HG03558 (cell line): Measurements from ENCODE around the gene ICOS.
A peak's percentile ranks its signal among the peaks of the same experiment; 100 is the strongest.
"Not testable (repeated sequence)": the region's sequence is repeated elsewhere in the genome, so short reads cannot be mapped to it uniquely, and the experiment has no call there.

Experiments used
- ATAC-seq: cut with Tn5 transposase; IDR thresholded peaks from one replicate; pipeline ENCODE4 v1.9.1; 2021; ENCODE audit warnings: moderate number of reproducible peaks; ENCODE audit not compliant: unreplicated experiment; ENCODE audit errors: extremely low read depth

ICOS gene

DNA sequence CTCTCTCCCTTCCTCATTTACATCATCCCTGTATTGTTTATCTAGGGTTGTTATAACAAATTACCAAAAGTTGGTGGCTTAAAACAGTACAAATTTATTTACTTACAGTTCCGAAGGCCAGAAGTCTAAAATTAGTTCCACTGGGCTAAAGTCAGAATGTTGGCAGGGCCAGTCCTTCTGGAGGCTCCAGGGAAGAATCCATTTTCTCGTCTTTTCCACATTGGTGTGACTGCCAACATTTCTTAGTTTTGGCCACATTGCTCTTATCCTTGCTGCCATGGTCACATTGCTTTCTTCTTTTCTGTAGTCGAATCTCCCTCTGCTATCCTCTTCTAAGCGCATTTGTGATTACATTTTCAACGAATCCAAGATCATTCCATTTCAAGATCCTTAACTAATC lies 34.7 kb downstream of the ICOS start:
- no peak for ATAC-seq

DNA sequence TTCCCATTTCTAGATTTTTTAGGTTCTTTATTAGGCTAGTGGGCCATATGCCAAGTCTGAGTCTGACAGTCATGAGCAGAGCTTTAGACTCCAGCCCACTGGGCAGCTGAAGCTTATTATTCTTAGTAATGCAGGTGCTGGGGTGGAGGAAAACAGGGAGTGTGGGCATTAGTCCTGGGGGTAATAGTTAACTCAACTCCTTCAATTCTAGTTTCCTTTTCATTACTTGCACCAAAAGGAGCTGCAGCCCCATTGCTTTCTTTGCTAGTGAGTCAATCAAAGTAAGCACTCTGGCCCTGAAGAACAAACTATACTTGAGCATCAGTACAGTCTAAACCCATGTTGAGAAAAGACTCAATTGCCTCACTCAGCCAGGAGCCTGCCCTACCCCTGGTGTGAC lies 35.5 kb downstream of the ICOS start:
- peak; percentile 41 for ATAC-seq

DNA sequence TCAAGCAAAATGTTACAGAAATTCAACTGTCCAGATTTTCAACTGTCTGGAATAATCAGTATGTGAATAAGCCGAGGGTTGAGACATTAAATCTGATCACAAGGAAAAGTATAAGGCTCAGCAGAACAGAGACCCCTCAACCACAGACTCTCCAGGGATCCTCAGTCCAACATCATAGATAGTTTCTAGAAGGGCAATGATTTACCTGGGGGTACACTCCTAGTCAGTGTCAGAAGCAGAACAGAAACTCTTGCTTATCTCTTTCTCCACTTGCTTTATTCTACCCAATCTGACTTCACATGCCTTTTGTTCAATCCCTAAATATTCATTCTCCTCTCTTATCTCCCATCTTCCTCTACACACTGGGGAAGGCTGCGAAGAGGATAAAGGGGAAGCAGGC lies 36.4 kb downstream of the ICOS start:
- peak; percentile 48 for ATAC-seq

DNA sequence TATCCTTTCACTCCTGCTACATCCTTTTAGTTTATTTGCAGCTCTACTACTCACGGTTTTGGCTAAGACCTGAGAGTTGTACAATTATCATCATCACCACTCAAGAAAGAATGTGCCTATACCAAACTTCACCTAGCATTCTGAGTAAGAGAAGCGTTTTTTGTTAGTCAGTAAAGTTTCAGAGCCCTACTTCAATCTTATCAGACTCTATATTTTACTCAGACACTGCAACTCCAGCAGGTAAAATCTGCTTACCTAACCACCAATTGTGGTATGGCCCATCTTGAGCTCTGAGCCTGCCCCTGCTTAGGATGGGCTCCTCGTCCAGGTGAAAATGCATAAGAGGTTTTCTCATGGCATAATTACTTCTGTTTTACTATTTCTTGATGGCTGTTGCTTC lies 37.1 kb downstream of the ICOS start:
- no peak for ATAC-seq

DNA sequence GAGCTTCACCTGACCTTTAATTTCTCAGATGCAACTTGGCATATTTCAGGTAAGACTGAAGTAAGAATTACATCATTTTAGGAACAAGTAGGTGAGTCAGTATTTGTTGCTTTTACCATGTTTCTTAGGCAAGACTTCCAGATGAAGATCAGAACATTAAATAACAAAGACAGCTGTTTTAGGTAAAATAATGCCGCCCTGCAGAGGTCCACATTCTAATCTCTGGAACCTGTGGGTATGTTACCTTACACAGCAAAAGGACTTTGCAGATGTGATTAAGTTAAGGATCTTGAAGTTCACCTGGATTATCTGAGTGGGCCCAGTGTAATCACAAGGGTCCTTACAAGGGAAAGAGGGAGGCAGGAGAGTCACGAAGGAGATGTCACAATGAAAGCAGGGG lies 39.3 kb downstream of the ICOS start:
- no peak for ATAC-seq

DNA sequence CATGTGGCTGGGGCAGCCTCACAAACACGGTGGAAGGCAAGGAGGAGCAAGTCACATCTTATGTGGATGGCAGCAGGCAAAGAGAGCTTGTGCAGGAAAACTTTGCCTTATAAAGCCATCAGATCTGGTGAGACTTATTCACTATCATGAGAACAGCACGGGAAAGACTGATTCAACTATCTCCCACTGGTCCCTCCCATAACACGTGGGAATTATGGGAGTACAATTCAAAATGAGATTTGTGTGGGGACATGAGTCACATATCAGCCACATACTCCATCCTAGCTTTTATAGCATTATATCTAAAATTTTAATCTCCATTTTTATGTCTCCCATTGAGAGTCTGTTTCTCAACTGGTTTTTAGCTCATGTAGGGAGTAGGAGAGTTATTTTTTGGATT lies 45.7 kb downstream of the ICOS start:
- ATAC-seq, result no peak

DNA sequence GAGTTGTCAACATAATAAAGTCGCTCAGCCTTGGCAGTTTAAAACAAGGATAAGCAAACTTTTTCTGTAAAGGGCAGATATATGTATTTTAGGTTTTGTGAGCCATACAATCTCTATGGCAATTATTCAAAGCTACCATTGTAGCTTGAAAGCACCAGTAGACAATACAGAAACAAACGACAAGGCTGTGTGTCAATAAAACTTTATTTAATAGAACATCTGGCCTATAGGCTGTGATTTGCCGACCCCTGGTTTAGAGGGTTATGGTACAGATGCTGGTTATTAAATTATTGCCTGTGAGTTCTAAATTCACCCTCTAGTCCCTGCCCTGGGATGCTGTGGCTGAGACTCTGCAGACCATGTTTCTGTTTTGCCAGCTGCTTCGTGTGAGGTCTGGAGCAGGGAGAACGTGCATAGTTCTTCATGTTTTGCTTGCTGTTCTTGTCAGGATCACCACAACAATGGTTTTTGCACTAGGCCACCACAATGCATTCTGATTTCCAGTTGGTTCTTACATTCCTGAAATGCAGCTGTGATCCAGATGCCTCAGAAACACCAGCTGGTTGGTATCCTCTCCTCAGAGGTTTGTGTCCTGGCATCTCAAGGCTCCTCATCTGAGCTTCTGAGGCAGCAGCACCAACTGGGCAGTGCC lies 46.6 kb downstream of the ICOS start:
- ATAC-seq, result no peak

DNA sequence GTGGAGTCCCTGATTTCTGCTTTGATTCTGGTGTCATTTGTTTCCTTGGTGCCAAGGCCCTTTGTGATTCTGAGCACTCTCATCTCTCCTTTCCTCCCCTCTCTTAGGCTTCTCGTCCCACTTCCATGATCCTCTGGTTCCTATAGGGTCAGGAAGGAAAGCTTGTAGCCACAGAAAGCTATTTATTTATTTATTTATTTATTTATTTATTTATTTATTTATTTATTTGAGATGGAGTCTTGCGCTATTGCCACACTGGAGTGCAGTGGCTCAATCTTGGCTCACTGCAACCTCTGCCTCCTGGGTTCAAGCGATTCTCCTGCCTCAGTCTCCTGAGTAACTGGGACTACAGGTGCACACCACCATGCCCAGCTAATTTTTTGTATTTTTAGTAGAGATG lies 49.4 kb downstream of the ICOS start:
- not testable (repeated sequence) for ATAC-seq

DNA sequence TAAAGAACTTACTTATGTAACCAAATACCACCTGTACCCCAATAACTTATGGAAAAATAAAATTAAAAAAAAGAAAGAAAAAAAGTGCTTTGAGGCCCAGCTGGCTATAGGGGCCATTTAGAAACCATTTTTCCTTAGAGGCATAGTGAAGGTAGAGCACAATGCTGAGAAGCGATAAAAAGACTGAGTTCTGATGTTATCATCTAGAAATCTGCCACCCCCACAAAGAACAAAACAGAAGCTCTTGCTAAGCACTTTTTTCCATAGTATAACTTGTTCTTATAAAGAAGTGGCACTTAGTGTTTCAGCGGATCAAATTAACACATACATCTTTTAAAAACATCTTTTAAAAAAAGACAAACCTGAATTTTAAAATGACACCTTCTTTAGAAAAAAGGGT lies 51.4 kb downstream of the ICOS start:
- no peak for ATAC-seq

DNA sequence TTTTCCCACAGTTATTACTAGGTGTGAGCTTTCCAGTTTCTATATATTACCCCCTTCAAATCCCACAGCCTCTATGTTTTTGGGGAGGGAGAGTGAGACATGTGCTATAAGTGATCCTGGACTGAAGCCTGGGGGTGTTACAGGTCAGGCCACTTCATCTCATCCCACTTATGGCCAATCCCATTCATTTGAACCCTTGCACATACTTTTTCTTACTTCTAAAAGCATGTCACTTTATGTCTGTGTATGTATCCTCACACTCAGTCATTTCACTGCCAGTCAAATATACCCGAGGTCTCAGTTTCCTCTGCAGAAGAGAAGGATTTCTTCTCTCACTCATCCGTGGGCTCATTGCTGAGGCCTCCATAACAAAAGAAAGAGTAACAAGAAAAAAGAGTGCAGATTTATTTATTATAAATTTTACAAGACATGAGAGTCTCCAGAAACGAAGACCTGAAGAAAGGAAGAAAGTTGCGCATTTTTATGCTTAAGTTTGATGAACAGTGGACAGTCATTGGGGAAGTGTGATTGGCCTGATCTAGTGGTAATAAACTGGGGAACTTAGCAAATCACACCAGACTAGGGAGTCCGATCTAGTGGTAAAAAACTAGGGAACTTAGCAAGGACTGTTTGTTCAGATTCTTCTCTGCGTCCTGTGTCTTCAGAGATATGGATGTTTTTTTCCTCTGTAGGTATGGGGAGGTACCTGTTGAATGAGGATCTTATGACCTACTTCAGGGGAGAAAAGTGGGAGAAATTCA lies 52.1 kb downstream of the ICOS start:
- ATAC-seq, result no peak

DNA sequence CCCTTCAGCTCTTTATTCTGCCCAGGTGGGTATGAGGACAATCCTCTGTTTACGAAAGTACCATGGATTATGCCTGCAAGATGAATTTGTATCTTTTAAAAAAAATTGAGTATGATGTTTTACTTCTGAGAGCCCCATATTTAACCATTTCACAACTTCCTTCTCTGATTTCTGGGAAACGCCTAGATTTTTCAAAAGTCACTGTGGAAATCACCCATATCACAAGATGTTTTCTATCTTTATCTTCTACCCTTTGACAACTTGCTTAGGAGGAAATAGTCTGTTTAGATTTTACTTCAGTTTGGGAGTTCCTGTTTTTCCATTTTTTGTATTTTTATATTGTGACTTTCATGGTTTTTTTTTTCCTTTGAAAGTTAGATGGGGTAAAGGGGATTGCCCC lies 53.0 kb downstream of the ICOS start:
- ATAC-seq, result no peak

DNA sequence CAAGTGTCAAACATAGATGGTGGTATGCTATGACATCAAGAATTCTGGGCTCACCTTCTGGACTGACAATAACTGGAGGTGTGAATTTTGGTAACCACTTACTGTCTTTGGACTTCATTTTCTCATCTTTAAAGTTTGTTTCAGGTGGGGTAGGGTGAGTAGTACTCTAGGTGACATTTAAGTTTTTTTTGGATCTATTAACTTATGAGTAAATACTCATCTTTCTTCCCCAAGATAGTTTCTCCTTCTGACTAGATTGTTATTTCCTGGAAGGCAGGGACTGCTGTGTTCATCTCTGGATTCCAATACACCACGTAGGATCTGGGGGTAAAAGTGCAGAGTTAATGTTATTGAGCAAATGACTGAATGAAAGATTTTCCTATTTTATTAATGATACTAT lies 55.9 kb downstream of the ICOS start:
- no peak for ATAC-seq

DNA sequence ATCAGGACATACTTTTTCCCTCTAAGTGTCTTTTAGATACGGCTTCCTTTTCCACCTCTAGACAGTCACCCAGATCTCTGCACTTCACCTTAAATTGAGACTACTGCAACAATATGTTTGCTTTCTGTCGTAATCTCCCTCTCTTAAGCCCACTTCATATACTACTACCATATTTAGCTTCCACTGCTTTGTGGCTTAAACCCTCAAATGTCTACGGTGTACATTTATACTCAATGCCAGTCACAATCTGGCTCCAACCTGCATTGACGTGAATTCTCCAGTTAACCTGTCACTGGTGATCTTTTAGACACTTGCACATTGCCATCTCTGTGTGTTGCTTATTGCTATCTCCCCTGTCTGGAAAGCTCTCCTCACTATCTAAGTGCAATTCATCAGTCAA lies 56.4 kb downstream of the ICOS start:
- ATAC-seq, result no peak

DNA sequence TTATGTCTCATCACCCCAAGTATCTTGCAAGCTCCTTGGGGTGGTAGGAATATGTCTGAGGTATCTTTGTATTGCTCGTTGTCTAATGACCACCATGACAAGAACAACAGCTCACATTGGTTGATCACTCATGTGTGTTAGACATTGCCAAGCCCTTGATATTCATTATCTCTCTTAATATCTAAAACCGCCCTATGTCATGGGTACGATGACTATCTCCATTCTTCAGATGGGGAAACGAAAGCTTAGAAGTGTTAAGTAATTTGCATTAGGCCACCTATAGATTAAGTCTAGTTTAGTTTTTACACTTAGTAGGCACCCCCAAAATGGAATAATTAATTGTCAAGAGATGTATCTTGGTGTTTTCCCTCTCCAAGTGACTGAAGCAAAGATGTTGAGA lies 57.0 kb downstream of the ICOS start:
- ATAC-seq, result no peak

DNA sequence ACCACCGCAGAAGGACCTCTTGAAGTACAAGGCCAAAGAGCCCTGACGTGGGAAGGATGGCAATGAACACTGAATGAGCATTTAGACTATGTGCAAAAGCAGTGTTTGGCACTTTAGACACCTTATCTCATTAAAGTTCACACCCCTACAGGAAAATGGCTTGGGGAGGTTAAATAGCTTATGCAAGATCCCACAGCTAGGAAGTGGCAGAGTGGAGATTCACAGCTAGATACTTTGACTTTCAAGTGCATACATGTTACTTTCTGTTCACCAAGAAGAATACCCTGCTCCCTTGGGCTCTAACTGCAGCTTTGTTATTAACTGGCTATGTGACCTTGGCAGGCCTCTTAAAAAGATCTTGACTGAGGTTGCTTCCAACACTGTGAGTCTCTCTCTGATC lies 58.2 kb downstream of the ICOS start:
- ATAC-seq, result no peak

DNA sequence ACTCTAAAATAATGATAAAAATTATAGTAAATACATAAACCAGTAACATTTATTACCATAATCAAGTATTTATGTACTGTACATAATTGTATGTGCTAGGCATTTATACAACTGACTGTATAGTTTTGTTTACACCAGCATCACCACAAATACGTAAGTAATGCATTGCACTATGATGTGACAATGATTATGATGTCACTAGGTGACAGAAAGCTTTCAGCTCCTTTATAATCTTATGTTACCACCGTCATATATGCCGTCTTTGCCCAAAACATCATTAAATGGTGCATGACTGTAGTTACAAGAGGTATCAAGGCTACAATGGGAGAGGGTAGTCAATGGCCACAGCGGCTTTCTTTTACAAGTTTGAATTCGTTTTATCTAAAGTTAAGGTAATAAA lies 60.1 kb downstream of the ICOS start:
- ATAC-seq, result no peak

DNA sequence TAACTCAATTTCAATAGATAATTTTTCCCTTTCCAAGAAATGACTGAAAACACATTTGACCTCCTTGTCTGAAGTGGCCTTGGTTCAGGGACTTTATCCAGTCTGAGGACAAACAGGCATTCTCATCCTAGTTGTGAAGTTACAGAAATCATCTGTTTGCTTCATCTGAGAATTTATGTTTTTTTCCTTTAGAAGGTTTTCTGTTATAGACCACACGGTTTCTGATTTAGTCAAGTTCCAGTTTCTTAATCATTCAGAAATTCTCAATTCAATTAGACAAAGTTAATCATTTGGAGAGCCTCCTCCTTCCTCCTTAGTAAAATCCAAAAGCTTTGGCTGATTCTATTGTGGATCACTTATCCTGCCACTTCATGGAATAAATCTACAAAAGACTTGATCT lies 60.9 kb downstream of the ICOS start:
- peak; percentile 36 for ATAC-seq

DNA sequence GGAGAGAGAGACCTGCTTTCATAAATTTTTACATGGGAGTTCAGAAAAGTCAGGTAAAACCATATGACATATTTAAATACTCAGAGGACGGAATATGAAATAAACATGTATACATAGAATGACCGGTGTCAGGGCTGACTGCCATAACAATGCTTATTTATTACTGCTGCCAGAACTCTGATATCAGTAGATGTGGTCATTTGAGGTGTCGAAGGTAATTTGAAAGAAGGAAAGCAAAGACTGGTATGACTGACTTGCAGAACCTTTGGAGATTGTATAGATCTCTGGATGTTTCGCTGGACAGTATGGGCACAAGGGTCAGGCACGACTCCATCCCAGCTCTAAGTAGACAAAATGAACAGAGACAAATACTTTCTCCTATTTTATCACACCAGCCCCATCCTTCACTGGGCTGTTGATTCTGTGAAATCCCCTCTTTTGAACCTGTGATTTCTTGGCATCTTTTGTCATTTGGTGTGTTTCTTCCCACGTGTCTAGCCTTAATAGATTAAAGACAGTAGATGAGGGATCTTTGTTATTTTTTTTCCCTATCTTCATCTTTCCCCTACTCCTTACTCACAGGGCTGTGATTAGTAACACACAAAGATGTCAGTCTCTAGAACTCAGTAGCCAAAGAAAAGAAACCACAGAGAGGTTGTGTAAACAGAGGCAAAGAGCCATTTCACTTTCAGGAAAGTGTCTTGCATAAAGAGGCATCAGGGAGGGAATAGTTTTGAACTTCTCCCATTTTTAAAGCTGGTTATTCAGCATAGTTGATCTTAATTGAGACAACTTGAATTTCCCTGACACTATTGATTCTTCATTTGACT lies 61.6 kb downstream of the ICOS start:
- no peak for ATAC-seq

DNA sequence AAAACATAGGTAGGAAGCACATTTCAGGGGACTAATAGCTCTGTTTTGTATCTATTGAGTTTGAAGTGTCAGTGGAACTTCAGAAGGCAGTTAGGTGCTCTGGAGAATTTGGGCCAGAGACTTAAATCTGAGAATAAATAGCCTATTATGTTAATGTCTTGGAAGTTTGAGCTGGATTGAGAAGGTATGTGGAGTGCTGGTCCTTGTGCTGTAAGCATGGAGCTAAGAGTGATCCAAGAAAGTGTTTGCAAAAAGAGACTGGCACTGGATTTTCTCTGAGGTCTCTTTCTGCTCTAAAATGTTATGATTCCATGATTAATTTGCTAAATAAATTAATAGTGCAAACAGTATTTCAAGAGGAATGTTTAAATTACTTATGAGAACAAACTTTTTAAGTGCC lies 63.3 kb downstream of the ICOS start:
- ATAC-seq, result no peak

DNA sequence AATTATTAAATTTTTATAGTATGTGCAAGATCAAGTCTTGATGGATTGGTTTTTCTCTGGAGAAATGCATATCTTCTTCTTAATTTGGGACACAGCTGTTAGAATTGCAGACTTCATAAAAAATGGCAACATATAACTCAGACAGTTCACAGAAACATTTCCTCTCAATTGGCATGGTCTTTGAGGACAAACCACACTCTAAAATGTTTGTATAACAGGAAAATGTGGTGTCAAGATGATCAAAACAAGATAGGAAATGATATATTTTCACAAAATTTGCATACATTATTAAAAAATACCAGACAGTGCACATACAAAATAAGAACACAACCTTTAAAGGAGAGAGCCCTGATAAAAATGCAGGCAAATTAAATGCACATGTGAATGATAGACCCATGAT lies 63.9 kb downstream of the ICOS start:
- no peak for ATAC-seq

DNA sequence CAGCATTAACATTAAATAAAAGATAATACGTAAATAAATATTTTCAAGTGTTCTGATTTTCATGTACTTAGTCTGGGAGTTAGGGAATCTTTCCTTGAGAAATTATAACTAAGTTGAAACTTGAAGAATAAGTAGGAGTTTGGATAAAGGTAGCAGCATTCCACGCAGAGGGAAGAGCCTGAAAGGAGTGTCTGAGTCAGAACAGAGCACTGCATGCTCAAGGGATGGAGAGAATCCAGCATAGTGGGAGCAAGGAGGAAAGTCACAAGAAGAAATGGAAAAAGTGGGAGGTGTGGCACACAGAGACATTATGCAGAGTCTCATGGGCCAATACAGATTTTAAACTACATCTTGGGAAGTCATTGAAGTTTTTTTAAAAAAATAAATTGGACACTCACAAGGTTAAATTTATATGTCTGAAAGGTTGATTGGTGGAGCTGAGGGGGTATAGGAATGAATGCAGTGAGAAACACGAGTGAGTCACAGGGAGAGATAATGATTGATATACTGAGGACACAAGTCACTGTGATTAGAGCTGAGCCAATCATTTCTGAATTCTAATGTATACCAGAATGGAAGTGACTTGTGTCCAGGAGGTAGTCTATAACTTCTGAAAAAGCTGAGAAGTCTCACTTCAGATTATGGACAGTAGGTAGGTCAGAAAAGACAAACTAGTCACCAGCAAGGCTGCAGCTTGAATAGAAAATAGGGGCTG lies 66.9 kb downstream of the ICOS start:
- ATAC-seq, result no peak
